Dermis blood vessel endothelial cell (primary cell): ENCODE measurements around the gene SERPINE2. TPM values are rescaled to one million over a fixed set of nuclear protein-coding genes. Genes with fewer than 3 reads are reported as not detected.
A peak's percentile ranks its signal among the peaks of the same experiment; 100 is the strongest.
"Not testable (repeated sequence)": the region's sequence is repeated elsewhere in the genome, so short reads cannot be mapped to it uniquely, and the experiment has no call there.

Experiments used
- DNase-seq: peaks from one replicate; pipeline ENCODE4 v3.0.0; 2010
- total RNA-seq: library from RNA; depleted of rRNA; stranded (reverse); fragments of >200 nt; gene quantifications from 2 replicates; pipeline ENCODE4 v1.2.3, GENCODE V29; 2014

Gene SERPINE2
- total RNA-seq, 1 donor from 2014 or later: 5.1 TPM

DNA sequence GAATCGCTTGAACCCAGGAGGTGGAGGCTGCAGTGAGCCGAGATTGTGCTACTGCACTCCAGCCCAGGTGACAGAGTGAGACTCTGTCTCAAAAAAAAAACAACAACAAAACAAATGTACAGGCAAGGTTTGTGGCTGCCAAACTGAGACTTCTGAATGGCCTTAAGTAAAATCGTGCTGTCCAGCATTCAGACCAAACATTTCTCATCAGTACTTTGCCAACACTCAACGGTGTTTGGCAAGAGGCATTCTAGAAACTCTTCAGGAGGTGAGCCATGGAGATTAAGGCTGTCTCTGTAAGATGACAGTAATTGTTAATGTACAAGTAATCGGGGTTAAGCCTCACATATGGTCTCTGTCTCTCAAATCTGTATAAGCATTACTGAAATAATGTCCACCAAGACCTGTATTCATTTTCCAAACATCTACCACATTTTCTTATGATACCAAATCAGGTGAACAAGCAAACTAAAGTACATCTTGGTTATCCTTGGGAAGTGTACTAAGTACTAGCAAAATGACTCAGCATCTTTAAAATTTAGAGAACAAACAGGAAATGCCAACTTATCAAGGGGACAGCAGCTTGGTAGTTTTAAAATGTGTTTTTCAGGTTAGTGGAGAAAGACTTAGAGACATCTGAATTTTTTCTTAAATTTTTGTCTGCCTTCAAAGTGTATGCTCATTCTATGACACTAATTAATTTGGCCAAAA is 29.3 kb downstream of the SERPINE2 start:
- DNase-seq: no peak

DNA sequence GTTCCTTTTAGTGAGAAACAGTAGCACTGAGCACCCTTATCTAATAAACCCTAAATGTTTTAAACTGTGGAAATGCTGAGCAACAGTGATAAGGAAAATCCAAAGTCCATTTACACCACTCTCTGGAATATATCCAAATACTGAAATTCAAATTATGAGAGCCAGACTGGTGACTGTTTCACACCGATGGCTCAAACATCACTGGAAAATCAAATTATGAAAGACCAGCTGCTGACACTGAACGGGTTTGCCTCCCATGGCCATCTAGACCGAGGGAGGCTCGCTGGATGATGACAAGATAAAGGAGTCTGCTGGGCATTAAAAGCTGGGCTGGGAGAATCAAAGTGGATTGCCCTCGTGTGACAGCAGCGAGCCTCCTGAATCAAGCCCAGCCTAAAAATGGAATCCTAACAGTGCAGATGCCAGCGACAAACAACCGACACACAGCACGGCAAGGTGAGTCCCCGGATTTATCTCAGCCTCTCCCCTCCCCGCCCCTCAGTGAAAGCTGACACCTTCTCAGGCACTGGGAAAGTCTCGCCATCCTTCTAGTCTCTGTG is 30.3 kb downstream of the SERPINE2 start:
- no peak for DNase-seq

DNA sequence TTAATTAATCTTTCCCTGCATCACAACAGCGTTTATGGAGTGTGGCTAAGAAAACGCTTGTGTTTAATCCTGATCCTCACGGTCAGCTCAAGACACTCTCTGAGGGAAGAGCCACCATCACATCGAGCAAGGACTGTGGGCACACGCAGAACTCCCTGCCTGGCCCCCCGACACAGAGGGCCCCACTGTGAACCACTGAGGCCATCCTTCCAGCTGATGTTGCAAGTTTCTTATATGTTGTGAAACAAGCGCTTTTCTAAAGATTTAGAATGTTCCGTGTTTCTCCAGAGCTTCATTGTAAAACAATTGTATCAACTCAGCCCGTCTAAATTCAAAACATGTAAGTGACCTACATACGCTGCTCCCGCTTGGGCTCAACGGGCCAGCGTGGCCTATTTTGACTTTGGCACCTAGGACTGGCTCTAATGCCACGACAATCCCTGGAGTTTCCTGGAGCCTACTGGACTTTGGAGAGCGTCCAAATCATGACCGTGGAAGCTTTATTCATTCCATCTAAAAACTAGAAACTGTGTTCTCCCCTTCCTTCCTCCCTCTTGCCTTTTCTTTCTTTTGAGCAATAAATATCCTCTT is 34.9 kb downstream of the SERPINE2 start:
- no peak for DNase-seq

DNA sequence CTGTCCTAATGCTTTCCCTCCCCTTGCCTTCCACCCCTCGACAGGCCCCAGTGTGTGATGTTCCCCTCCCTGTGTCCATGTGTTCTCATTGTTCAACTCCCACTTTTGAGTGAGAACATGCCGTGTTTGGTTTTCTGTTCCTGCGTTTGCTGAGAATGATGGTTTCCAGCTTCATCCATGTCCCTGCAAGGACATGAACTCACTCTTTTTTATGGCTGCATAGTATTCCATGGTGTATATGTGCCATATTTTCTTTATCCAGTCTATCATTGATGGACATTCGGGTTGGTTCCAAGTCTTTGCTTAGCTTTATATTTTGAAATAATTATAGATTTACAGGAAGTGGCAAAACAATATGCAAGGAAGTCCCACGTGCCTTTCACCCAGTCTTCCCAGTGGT is 38.4 kb downstream of the SERPINE2 start:
- not testable (repeated sequence) for DNase-seq

DNA sequence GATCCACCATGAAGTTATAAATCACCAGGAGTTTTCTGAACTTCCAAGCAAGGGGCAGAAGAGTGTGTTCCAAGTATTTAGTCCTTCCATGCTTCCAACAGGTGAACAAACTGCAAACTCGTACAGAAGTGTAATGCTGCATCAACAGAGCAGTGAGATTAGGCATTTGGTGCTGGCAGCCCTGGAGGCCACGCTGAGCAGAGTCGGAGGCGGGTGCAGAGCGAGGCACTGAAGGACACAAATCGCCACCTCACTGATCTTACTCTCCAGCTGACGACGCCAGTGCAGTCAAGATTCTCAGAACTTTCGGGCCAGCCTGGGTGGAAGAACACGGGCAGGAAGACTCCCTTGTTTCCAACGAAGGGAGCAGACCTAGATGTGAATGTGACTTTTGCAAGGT is 39.2 kb downstream of the SERPINE2 start:
- DNase-seq: no peak

DNA sequence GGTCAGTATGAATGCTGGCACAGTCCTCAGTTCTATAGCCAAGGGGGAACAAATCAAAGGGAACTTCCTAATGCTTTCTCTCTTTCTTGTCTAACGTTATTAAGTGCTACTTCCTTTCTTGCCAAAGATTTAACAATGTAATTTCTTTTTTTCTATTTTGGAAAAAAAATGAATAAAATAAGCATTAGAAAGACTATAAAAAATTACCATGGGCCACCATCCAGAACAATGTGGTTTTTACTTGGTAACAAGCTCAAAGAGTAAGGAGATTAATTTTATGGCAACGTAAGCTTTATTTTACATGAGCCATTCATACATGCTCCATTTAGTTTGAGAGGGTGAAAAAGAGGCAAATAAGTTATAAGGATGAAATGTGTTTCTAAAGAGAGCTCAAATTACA is 40.1 kb downstream of the SERPINE2 start:
- DNase-seq: no peak

DNA sequence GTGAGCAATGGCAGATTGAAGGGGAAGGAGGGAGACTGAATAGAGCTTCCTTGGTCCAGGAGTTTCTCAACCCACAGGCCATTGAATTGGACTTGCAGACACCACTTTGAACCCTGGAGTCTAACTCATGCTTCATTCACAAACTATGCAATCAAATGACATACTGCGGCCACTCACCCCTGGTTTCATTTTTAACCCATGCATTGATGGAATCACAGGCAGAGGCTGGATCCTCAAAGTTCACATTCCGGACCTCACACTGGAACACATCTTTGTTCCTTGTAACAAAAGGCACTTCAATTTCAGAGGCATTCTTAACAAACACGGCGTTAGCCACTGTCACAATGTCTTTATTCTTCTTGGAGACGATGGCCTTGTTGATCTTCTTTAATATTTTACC is 41.1 kb downstream of the SERPINE2 start:
- no peak for DNase-seq

DNA sequence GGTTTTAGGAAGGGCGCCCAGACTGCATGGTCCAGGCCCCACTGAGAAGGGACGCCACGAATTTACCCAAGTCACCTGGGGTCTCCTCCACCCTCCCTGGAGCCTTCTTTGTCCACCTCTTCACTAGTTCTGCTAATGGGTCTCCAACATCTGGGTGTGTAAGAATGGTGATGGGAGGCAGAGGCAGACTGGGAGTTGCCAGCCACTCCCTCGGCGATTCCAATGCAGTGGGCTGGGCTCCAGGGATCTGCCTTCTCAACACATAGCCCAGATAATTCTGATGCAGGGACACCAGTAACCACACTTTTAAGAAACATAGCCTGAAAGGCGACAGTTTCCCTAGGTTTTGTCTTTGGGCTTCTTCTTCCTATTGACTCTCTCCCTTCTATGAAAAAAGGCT is 42.7 kb downstream of the SERPINE2 start:
- no peak for DNase-seq

DNA sequence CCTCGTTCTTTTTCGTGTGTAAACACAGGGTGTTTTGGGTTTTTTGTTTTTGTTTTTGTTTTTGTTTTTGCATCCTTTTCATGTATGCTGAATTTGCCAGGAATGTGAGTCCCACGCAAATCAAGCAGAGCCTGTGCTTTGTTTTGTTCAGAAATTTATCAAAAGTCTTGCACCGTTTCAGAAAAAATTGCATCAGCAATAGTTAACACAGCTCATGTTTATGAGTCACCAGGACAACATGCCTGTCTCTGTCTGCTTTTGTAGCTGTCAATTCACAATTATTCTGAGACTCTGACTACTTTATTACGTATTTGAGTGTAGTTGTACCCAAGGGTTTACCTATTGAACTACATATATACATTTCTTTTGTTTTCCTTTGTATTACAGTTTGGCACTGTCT is 43.5 kb downstream of the SERPINE2 start:
- DNase-seq: no peak

DNA sequence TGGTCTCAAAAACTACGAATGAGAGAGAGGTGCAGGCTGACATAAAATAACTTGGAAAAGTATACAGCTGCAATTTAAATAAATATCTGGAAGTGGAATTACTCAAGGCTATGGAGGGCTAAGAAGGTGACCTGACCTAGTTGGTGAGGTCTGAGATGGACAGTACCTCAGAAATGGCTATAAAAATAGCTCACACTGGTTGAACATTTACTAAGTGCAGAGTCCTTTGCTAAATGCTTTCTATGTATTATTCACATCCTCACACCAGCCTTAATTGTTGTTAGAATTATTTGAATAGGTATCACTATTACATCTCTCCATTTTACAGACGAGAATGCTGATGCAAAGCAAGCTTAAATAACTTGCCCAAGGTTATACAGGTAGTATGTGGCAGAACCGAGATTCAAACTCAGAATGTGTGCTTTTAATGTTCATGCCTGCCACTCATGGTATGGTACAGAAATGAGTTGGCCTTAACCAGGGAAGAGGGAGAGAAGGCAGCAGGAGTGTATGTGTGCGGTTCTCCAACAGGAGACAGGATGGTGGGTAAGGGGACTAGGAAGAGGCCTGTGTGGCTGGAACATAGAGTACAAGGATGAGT is 44.4 kb downstream of the SERPINE2 start:
- no peak for DNase-seq

DNA sequence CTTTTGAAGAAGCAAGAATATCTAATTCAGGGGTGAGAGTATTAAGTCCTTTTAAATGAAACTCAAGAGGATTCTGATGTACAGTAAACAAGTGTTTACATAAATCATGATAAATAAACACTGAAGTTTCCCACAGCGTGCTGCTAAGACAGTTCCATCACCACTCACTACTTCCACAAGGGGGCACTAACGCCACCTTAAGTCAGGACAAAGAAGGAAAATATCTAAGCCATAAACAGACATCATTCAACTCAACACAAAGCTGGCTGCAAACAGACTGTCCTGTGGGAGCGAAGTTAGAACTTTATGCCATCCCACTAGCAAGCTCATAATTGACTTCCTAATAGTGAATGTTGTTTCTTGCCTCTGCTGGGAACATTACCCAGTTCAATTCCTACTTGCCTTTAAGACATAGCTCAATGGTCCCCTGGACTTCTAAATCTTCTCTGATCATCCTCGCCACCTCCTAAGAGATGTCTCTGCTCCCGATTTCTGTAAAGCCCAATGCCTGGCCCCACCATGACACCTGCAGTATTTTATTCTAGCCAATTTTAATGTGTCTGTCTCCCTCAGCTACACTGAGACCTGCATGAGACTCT is 45.4 kb downstream of the SERPINE2 start:
- DNase-seq: peak; percentile 91

DNA sequence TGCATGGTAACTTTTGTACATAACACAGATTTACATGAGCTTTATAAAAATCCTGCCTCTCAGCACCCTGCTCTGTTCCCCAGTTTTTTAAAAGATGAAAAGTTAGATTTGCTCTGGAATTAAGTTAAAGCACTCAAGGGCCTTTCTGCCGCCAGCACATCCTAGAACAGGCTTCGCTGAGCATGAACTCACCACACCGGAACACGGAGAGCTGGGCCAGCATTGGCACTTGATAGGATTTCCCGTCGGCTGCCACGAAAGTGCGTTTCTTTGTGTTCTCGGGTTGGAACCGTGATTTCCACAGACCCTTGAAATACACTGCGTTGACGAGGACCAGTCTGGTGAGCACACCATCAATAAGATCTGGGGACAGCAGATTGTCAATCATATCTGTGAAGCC is 47.5 kb downstream of the SERPINE2 start:
- no peak for DNase-seq

DNA sequence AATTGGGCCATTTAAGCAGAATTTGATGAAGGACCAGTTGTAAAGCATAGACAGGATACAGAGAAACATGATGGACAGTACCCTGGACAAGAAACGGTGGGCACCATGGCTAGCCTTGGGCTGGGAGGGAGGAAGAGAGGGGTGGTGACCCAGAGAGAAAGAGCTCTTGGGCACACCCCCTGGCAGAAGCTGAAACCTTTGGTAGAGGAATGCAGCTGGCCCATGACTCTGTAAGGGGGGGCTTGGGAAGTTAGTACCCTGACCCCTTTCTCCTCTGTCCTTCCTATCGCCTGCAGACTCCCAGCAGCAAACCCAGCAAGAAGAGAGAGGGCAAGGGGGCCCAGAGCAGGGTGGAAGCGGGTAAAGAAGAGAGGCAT is 49.2 kb downstream of the SERPINE2 start:
- DNase-seq: no peak

DNA sequence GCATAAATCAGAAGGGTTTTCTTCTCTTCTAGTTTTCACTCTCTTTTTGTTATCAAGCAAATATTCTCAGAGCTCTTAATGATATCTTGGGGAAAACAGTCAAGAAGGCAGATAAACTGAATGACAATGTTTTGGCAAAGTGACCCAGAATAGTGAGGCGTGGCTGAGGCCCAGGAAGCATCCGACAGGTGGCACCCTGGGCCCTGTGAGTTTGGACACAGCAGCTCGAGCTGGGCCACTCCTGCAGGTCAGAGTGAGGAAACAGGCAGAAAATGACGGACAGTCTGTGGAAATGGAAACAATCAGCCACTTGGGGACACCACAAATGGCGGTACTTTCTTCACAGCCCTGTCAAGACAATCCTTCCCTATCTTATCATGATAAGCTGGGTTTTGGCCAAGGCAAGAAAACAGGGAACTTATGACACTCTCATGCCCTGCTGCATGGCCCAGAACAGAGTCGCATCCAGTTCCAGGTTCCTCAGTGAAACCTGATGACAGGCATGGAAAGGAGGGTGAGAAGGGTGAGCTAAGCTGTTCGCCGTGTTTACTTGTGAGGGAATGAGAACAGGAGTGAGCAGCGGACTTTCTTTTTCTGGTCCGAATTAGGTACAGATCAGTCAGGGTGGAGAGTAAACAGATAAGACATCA is 49.8 kb downstream of the SERPINE2 start:
- no peak for DNase-seq

DNA sequence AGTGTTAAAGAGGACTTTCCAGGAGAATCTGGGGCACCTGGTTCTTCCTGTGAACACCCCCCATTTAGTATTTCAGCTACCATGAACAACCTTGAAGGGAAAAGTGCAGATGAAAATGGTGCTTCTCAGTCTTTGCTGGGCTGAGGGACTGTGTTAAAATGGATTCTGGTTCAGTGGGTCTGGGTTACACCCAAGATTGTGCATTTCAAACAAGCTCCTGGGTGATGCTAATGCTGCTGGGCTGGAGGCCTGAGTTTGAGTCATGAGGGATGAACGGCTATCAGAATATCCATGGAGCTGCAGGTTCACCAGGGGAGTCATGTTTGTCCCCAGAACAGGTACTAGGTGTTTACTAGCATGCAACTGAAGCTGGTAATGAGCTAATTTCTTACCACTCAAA is 57.8 kb downstream of the SERPINE2 start:
- DNase-seq: no peak

DNA sequence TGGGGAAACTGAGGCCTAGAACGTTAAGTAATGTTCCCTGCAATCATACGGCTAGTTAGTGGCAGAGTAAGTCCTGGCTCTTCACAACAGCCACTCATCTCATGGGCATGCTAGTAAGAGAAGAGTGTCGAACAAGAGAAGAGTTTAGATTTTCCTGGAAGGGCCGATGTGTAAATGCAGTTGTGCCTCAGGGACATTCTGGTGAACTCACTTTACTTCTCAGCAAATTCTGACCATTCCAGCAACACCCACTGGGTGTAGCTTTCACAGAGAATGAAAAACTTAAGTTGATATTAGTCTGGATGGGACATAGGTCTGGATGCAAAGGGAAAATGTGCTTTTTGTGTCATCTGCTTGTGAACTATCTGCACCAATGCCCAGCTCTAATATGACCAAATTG is 58.3 kb downstream of the SERPINE2 start:
- no peak for DNase-seq

DNA sequence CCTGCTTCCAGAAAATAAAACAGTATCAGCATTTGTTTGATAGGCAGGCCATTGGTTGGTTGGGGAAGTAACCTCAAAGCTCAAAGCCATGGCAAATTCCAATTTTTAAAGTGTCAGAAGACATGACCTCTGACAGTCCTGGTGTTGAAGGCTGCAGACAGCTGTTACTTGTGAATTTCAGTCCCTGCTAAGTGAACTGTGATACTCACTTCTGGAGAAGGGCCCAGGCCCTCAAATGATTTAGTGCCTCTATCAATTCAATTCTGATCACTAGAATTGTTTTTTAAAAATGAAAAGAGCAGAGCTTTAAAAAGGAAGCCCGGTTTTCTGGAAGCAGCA is 58.7 kb downstream of the SERPINE2 start:
- no peak for DNase-seq

DNA sequence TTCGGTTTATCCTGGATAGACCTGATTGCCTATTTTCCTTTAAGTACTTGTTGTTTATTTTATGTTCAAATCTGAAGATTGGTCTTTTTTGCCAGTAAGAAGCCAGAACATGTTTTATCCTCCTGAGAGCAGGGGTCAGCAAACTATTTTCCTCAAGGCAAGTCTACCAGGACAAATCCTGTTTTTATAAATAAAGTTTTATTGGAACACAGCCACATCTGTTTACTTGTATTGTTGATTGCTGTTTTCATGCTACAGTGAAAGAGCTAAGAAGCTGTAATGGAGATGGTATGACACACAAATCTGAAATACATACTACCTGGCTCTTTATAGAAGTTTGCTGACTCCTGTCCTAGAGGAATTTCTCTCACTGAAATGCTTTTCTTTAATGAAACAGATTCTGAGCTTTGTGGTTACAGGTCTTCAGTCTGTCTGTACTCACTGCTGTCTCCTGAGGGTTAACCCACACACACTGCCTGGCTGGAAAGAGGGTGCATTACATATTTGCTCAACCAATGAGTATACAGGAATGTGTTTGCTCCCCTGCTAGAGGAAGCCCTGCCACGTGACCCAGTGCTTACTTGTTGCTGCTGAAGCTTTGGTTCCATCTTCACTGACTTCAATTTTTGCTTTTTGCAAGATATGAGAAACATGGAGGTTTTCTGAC is 59.2 kb downstream of the SERPINE2 start:
- no peak for DNase-seq

DNA sequence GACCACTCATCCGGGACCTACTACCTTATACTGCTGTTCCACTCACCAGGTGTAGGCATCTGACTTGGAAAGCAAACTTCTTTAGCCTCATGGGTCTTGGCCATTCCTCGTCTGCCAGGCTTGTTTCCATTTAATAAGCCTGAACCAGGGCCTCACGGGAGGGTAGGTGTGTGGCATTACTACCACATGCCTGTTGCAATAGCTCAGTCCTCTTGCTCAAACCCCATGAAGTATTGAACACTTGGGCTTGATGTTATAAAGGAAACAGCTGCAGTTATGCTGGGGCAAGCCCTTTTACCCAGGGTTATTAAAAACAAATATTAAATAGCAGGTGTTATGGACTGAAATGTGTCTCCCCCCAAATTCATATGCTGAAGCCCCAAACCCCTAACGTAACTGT is 60.6 kb downstream of the SERPINE2 start:
- DNase-seq: no peak

DNA sequence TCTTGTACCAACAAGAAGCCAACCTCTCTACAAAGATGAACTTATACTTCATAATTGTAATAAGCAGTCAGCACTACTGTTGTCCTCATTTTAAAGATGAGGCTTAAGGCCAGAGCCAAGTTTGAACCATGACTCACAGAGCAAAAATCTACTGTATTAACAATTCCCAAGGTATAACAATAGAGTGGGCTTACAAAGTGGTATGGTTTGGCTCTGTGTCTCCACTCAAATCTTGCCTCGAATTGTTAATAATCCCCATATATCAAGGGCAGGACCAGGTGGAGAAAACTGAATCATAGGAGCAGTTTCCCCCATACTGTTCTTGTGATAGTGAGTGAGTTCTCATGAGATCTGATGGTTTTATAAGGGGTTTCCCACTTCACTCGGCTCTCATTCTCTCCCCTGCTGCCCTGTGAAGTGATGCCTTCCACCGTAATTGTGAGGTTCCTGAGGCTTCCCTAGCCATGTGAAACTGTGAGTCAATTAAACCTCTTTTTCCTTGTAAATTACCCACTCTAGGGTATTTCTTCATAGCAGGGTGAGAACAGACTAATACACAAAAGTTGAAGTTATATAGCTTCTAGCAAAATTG is 62.4 kb downstream of the SERPINE2 start:
- DNase-seq: peak; percentile 86

DNA sequence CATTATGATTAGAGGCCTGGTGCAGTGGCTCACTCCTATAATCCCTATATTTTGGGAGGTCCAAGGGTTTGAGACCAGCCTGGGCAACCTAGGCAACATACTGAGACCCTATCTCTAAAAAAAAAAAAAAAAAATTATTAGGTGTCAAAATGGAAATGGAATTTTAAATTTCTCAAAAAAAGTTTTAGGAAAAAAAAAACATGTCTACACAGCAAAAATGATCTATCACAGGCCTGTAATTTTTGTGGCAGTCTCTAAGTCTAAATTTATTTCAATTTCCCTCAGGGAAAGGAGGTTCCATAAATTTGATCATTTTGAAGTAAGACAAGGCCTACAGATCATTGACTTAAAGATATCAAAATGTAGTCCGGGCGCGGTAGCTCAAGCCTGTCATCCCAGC is 65.5 kb downstream of the SERPINE2 start:
- no peak for DNase-seq

DNA sequence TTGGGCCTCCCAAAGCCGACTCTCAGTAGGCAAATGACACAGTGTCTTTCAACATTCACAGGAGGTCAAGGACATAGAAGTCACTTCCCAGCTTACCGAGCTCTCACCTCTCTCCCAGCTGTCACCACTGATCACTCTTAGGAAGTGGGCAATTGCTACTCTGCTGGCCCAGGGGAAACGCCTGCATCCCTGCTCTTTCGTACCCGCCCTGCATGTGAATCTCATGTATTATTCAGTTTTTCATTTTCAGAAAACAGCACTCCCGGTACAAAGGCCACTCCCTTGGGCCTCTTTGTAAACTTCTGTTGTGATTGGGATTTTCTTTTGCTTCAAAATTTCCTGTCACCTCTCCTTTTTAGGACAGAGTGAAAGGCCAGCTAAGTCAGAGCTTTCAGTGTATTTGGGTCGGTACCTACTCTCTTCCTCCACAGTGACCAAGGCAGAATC is 66.4 kb downstream of the SERPINE2 start:
- DNase-seq: no peak
